ENCODE measurements around the gene FAM168A.
"Not testable (repeated sequence)": the region's sequence is repeated elsewhere in the genome, so short reads cannot be mapped to it uniquely, and the experiment has no call there.

FAM168A gene

GRCh38 chr11:73513707-73514106 is 84.2 kb downstream of the FAM168A start:
- no peak for DNase-seq

DNA sequence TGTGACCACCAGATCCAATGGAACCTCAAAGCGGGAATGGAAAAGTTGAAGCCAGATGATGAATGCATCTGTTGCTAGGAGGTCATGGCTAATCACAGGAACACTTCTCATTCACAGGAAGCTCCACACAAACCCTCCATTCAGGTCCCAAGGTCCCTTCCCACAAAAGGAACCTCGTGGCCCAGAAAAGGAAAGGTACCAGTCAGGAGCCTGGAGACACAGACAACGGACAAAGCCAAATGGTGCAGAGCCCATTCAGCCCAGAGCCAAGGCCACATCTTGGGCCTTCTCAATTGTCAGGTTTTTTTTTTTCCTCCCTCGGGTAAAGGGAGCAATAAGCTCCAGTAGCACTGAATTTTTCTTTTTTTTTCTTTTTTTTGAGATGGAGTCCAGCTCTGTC is 87.0 kb downstream of the FAM168A start:
- no peak for DNase-seq

GRCh38 chr11:73510106-73510505 is 87.8 kb downstream of the FAM168A start:
- DNase-seq, result no peak

GRCh38 chr11:73509188-73509587 is 88.7 kb downstream of the FAM168A start:
- DNase-seq, result no peak

DNA sequence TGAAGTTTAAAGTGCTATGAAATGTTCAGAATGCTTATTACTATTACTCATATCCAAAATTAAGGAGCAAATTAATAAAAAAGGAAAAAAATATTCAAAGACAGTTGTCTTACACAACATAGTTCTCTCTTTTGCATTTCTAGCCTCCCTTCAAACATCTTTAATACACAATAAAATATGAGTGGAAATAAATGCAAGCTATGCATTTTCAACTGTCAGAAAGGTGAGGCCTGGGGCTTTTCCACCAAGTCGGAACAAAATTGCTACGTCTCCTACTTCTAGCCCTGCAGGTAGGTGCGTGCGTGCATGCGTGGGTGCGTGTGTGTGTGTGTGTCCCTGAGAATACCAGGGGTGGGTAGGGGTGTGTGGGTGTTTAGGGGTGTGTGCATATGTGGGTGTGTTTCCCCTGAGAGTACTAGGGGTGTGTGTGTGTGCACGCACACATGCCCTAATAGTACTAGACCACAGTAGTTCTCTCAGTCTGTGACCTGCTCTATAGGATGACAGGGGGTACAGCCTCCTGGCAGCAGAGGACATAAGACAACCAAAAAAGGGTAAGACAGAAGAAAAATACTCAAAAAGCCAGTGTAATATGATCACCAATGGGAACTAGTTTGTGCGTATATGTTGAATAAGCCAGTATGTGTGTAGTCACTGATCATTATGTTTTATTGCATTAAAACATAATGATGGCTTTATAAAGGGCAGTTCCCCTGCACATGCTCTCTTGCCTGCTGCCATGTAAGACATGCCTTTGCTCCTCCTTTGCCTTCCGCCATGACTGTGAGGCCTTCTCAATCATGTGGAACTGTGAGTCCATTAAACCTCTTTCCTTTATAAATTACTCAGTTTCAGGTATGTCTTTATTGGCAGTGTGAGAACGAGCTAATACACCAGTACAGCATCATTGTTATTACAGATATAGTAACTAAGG is 89.4 kb downstream of the FAM168A start:
- no peak for DNase-seq

- DNase-seq, result no peak
These were observed 90.8 kb downstream of the FAM168A start for GRCh38 chr11:73507086-73507485.

GRCh38 chr11:73506038-73506437 is 91.9 kb downstream of the FAM168A start:
- DNase-seq, result no peak

GRCh38 chr11:73498343-73498742 is 99.6 kb downstream of the FAM168A start:
- DNase-seq, result no peak

DNA sequence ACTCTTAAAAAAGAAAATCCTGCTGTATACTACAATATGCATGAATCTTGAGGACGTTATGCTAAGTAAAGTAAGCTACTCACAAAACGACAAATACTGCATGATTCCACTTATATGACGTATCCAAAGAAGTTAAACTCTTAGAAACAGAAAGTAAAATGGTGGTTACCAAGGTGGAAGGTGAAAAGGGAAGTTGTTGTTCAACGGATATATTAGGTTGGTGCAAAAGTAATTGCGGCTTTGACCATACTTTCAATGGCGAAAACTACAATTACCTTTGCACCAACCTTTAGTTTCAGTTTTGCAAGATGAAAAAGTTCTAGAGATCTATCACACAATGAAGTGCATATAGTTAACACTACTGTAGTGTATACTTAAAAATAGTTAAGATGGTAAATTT is 101.8 kb downstream of the FAM168A start:
- no peak for DNase-seq

- DNase-seq, result peak; percentile 42
These were observed 102.2 kb downstream of the FAM168A start for GRCh38 chr11:73495731-73496130.

GRCh38 chr11:73493956-73494598 is 103.8 kb downstream of the FAM168A start:
- DNase-seq, result no peak

DNA sequence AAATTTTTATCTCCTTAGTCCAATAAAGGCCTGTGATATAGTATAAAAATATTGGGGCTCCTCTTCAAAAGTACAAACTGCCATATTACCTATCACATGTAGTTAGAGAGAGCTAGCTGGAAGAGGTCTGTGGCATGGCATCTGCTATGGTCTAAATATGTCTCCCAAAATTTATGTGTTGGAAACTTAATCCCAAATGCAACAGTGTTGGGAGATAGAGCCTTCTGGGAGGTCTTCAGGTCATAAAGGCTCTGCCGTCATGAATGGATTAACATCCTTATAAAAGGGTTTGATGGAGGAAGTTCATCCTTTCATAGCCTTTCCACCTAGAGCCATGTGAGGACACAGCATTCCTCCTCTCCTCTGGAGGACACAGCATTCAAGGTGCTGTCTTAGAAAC is 116.3 kb downstream of the FAM168A start:
- no peak for DNase-seq

- peak; percentile 72 for DNase-seq
These were observed 117.2 kb downstream of the FAM168A start for GRCh38 chr11:73480677-73481076.

- DNase-seq, result peak; percentile 31
These were observed 119.1 kb downstream of the FAM168A start for GRCh38 chr11:73478737-73479347.

DNA sequence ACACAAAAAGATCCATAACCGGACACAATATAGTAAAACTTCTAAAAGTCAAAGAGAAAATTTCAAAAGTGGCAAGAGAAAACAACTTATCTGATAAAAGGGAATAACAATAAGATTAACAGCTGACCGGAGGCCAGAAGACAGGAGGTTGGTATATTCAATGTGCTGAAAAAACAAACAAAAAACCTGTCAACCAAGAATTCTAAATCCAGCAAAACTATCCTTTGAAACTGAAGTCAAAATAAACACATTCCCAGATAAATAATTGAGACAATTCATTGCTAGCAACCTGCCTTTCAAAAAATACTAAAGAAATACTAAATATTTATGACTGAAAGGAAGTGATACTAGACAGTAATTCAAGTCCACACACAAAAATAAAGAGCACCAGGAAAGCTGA is 120.4 kb downstream of the FAM168A start:
- no peak for DNase-seq

DNA sequence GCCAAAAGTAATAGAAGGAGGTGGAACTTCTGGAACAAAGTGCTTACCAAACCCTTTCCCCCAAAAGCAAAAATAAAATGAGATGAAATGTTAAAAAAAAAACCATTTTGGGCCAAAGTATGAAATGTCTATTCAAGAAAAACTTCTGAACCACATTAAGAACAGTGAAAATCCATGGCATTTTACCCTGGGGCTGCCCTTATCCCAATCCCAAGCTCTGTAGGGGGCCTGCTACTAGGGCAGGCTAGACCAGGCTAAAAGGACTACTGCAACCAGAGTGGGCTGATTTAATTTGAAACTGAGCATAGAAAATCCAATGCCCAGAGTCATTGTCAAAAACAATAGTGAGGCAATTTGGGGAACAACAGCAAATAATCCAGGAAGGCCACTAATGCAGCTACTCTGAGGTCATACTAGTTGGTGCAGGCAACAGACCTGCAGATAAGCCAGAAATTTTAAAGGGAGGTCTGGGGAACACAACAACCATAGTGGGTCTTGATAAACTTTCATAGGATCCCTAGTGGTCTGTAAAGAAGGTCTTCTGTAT is 122.3 kb downstream of the FAM168A start:
- peak; percentile 82 for DNase-seq

DNA sequence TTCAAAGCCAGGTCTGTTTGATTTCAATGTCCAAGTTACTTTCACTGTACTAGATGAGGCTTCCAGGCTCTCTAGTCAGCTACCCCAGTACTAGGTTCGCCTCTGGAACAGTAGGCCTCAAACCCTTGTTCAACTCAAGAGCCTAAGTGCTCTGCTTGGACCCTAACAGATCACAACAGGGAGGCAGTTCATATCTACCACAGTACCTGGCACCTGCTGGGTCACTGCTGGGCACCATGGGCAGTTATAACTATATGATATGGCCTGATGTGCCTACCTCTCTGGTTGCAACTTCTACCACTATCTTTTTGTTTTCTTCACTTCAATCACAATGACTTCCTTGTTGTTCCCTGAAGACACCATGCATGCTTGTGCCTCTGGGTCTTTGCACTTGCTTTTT is 124.7 kb downstream of the FAM168A start:
- no peak for DNase-seq

- DNase-seq, result not testable (repeated sequence)
These were observed 127.8 kb downstream of the FAM168A start for GRCh38 chr11:73470036-73470612.

- DNase-seq, result no peak
These were observed 128.5 kb downstream of the FAM168A start for GRCh38 chr11:73469401-73469800.

DNA sequence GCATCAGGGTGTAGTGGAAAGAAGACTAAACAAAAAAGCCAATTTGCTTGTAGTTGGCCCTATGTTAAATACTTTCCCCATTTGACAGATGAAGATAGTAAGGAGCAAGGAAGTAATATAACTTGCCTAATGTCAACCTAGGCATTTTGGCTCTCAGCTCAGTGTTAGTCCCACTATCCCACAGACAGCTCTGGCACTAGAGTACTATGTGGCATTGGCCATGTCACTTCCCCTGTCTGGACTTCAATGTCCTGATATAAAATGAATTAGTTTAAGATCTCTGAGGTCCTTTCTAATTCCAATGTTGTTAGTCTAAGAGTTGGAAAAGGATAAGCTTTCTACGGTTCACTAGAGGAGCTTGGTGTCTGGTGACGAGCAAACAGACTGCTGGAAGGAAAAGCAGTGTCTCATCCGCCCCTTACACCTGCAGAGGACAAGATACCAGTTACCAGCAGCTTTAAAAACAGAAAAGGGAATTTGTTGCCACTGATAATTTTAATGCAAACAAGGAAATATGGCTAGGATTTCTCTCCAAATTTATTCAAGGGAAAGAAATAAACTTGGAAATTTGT is 129.2 kb downstream of the FAM168A start:
- no peak for DNase-seq

DNA sequence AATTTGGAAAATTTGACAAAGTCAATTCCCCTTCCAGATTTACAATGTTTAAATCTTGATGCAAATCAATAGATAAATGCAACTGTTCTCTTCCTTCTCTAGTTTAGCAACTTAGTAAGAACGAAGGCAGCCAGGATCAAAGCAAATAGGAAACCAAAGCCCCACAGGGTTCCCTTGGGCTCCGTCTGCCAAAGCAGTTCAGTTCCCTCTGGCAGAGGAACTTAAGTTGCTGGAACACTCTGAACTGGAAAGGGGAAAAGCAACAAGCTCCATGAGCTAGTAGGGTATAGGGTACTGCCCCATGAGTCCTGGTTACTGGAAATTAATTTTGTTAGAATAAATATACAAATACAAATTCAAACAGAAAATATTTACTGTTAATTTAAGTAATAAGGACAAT is 130.4 kb downstream of the FAM168A start:
- DNase-seq, result peak; percentile 53

GRCh38 chr11:73466643-73467042 is 131.3 kb downstream of the FAM168A start:
- DNase-seq, result peak; percentile 91

DNA sequence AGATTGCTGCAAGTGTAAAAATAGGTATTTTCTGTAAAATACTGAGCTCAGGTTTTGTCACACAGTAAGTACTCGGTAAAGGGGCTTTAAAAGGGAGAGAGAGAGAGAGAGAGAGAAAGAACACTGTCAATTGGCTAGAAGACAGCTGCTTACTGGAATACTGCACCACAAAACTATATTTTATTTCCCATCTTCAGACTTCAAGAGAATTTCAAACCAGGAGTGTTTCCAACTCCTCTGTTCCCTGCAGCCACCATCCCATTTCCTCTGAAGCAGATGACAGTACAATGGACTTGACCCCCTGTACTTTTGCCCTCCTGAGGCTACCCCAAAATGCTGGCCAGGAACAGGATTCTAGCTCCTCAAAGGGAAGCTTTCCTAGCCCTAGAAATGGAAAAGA is 132.0 kb downstream of the FAM168A start:
- DNase-seq, result no peak
